ENCODE data around the gene RASL11B.

The RASL11B gene

GRCh38 chr4:52907510-52907909 is 45.4 kb downstream of the RASL11B start:
- no peak for DNase-seq (ENCODE audit: low read depth in 2 of 2)
- no peak for TF ChIP-seq CTCF (IDR thresholded peaks at IDR 0.05; ENCODE audit: low read depth, low read length)
- H3K4me3 ChIP-seq (replicated peaks in 1 of 2; ENCODE audit: low read depth in 2 of 2, low read length in 2 of 2): no peak overlapping the region

GRCh38 chr4:52910115-52910514 is 48.0 kb downstream of the RASL11B start:
- no peak overlapping the region for H3K4me3 ChIP-seq (replicated peaks in 1 of 2; ENCODE audit: low read depth in 2 of 2, low read length in 2 of 2)
- no peak for DNase-seq (ENCODE audit: low read depth in 2 of 2)
- no peak for TF ChIP-seq CTCF (IDR thresholded peaks at IDR 0.05; ENCODE audit: low read depth, low read length)

GRCh38 chr4:52911684-52912294 is 49.7 kb downstream of the RASL11B start:
- peak; percentile 86 for TF ChIP-seq CTCF (IDR thresholded peaks at IDR 0.05; ENCODE audit: low read depth, low read length)
- H3K4me3 ChIP-seq (replicated peaks in 1 of 2; ENCODE audit: low read depth in 2 of 2, low read length in 2 of 2): no peak overlapping the region
- peak; percentile 81 to 85 for DNase-seq (ENCODE audit: low read depth in 2 of 2)

GRCh38 chr4:52912608-52913007 is 50.5 kb downstream of the RASL11B start:
- DNase-seq (ENCODE audit: low read depth in 2 of 2): peak in 1 of 2 donors; percentile 47
- no peak for TF ChIP-seq CTCF (IDR thresholded peaks at IDR 0.05; ENCODE audit: low read depth, low read length)
- no peak overlapping the region for H3K4me3 ChIP-seq (replicated peaks in 1 of 2; ENCODE audit: low read depth in 2 of 2, low read length in 2 of 2)

- H3K4me3 ChIP-seq (replicated peaks in 1 of 2; ENCODE audit: low read depth in 2 of 2, low read length in 2 of 2): no peak overlapping the region
- peak; percentile 69 to 84 for DNase-seq (ENCODE audit: low read depth in 2 of 2)
- TF ChIP-seq CTCF (IDR thresholded peaks at IDR 0.05; ENCODE audit: low read depth, low read length): no peak
Observed at GRCh38 chr4:52914051-52914605, 52.0 kb downstream of the RASL11B start.

- no peak for TF ChIP-seq CTCF (IDR thresholded peaks at IDR 0.05; ENCODE audit: low read depth, low read length)
- H3K4me3 ChIP-seq (replicated peaks in 1 of 2; ENCODE audit: low read depth in 2 of 2, low read length in 2 of 2): no peak overlapping the region
- no peak for DNase-seq (ENCODE audit: low read depth in 2 of 2)
Observed at GRCh38 chr4:52915191-52915590, 53.1 kb downstream of the RASL11B start.

Data from cardiac fibroblast (primary cell).